Activated naive CD4-positive, alpha-beta T cell treated with anti-CD3 and anti-CD28 coated beads, Interleukin-2, amount 10 ng/mL, durations not matched to agents 7 days and 5 days (primary cell): ENCODE measurements around the gene CYP2W1.

Source experiments
- CTCF ChIA-PET: fragments of 350-600 bp; sonication (Branson Sonifier 250); formaldehyde crosslinking; loops from one replicate; lab custom pipeline; 2021; ENCODE audit warnings: antibody characterized with exemption; lab: Charles Lee
- DNase-seq: peaks from one replicate; pipeline ENCODE4 v3.0.0-alpha.2; 2020
- H3K27ac Mint-ChIP-seq: one replicate; pipeline ENCODE4 v1.8.0; 2021; ENCODE audit warnings: mild to moderate bottlenecking, moderate library complexity, mixed read lengths
- H3K27me3 Mint-ChIP-seq: one replicate; pipeline ENCODE4 v1.8.0; 2021; ENCODE audit warnings: mild to moderate bottlenecking, mixed read lengths
- H3K36me3 Mint-ChIP-seq: one replicate; pipeline ENCODE4 v1.8.0; 2021; ENCODE audit warnings: mixed read lengths
- H3K4me1 Mint-ChIP-seq: one replicate; pipeline ENCODE4 v1.8.0; 2021; ENCODE audit warnings: mixed read lengths
- H3K4me3 Mint-ChIP-seq: one replicate; pipeline ENCODE4 v1.8.0; 2021; ENCODE audit warnings: mild to moderate bottlenecking, moderate library complexity, mixed read lengths
- H3K9me3 Mint-ChIP-seq: one replicate; pipeline ENCODE4 v1.8.0; 2021; ENCODE audit warnings: mixed read lengths

The CYP2W1 gene

GRCh38 chr7:1012716-1013095 lies 29.7 kb downstream of the CYP2W1 start:
- DNase-seq = no peak
- H3K27ac Mint-ChIP-seq = no peak overlapping the region
- H3K36me3 Mint-ChIP-seq = peaks cover 1% of the 10 kb centered on the region

GRCh38 chr7:1013581-1013980 lies 30.6 kb downstream of the CYP2W1 start:
- Mint-ChIP-seq H3K27me3 (no peaks in the 10 kb centered on the region), H3K4me3 (no peak overlapping the region), H3K36me3 (peaks cover 8% of the 10 kb centered on the region), H3K4me1 (peaks cover 15% of the 10 kb centered on the region), H3K27ac (no peak overlapping the region), H3K9me3 (peaks cover 2% of the 10 kb centered on the region)
- DNase-seq = no peak
- CTCF ChIA-PET = no interaction called here

More at GRCh38 chr7:1012716-1013095, 29.7 kb downstream of the CYP2W1 start:
- Mint-ChIP-seq H3K4me3 (no peak overlapping the region), H3K27me3 (no peaks in the 10 kb centered on the region), H3K4me1 (peaks cover 6% of the 10 kb centered on the region), H3K9me3 (peaks cover 2% of the 10 kb centered on the region)
- CTCF ChIA-PET = no interaction called here

- peaks cover 2% of the 10 kb centered on the region for H3K9me3 Mint-ChIP-seq
- DNase-seq = no peak
- CTCF ChIA-PET = no interaction called here
- no peak overlapping the region for H3K27ac Mint-ChIP-seq
- peaks cover 8% of the 10 kb centered on the region for H3K36me3 Mint-ChIP-seq
- H3K4me1 Mint-ChIP-seq = peaks cover 15% of the 10 kb centered on the region
- no peak overlapping the region for H3K4me3 Mint-ChIP-seq
- no peaks in the 10 kb centered on the region for H3K27me3 Mint-ChIP-seq
These were observed 31.7 kb downstream of the CYP2W1 start for GRCh38 chr7:1014681-1015080.

- DNase-seq = no peak
- peaks cover 8% of the 10 kb centered on the region for H3K36me3 Mint-ChIP-seq
- H3K4me3 Mint-ChIP-seq = no peak overlapping the region
- H3K9me3 Mint-ChIP-seq = peaks cover 2% of the 10 kb centered on the region
- no peak overlapping the region for H3K27ac Mint-ChIP-seq
- H3K27me3 Mint-ChIP-seq = no peaks in the 10 kb centered on the region
- peaks cover 15% of the 10 kb centered on the region for H3K4me1 Mint-ChIP-seq
- CTCF ChIA-PET = no interaction called here
These were observed 32.5 kb downstream of the CYP2W1 start for GRCh38 chr7:1015196-1016121.

GRCh38 chr7:1016577-1017531 lies 33.9 kb downstream of the CYP2W1 start:
- Mint-ChIP-seq H3K36me3 (peaks cover 13% of the 10 kb centered on the region), H3K27ac (no peak overlapping the region), H3K4me1 (peaks cover 9% of the 10 kb centered on the region), H3K4me3 (no peak overlapping the region), H3K27me3 (no peaks in the 10 kb centered on the region), H3K9me3 (peaks cover 3% of the 10 kb centered on the region)
- no peak for DNase-seq
- CTCF ChIA-PET = interaction anchor here (1.0 kb wide), 1 partner anchor 23 kb away, joined by 3 read pairs; no protein-coding TSS in a partner anchor

GRCh38 chr7:1017586-1018333 lies 34.8 kb downstream of the CYP2W1 start:
- CTCF ChIA-PET = interaction anchor here (1.0 kb wide), 1 partner anchor 24 kb away, joined by 3 read pairs; no protein-coding TSS in a partner anchor
- peaks cover 5% of the 10 kb centered on the region for H3K9me3 Mint-ChIP-seq
- H3K27me3 Mint-ChIP-seq = no peaks in the 10 kb centered on the region
- no peak overlapping the region for H3K4me3 Mint-ChIP-seq
- H3K36me3 Mint-ChIP-seq = peaks cover 17% of the 10 kb centered on the region
- DNase-seq = no peak
- no peak overlapping the region for H3K27ac Mint-ChIP-seq
- peaks cover 9% of the 10 kb centered on the region for H3K4me1 Mint-ChIP-seq

GRCh38 chr7:1018334-1018695 lies 35.3 kb downstream of the CYP2W1 start:
- no peak overlapping the region for H3K27ac Mint-ChIP-seq
- peaks cover 17% of the 10 kb centered on the region for H3K36me3 Mint-ChIP-seq
- no peak overlapping the region for H3K4me3 Mint-ChIP-seq
- DNase-seq = no peak
- H3K4me1 Mint-ChIP-seq = peaks cover 9% of the 10 kb centered on the region
- H3K9me3 Mint-ChIP-seq = peaks cover 5% of the 10 kb centered on the region
- CTCF ChIA-PET = interaction anchor here (1.1 kb wide), 1 partner anchor 47 kb away, joined by 8 read pairs; no protein-coding TSS in a partner anchor
- H3K27me3 Mint-ChIP-seq = no peaks in the 10 kb centered on the region

- no peak overlapping the region for H3K4me3 Mint-ChIP-seq
- H3K4me1 Mint-ChIP-seq = peaks cover 9% of the 10 kb centered on the region
- no peaks in the 10 kb centered on the region for H3K27me3 Mint-ChIP-seq
- no peak for DNase-seq
- CTCF ChIA-PET = interaction anchor here (1.1 kb wide), 1 partner anchor 46 kb away, joined by 8 read pairs; no protein-coding TSS in a partner anchor
- H3K9me3 Mint-ChIP-seq = peaks cover 5% of the 10 kb centered on the region
- no peak overlapping the region for H3K27ac Mint-ChIP-seq
- H3K36me3 Mint-ChIP-seq = peaks cover 17% of the 10 kb centered on the region
These were observed 36.3 kb downstream of the CYP2W1 start for GRCh38 chr7:1019255-1019785.

- Mint-ChIP-seq H3K4me3 (no peak overlapping the region), H3K4me1 (peaks cover 9% of the 10 kb centered on the region), H3K36me3 (peaks cover 17% of the 10 kb centered on the region), H3K27ac (no peak overlapping the region), H3K9me3 (peaks cover 5% of the 10 kb centered on the region), H3K27me3 (no peaks in the 10 kb centered on the region)
- CTCF ChIA-PET = interaction anchor here (1.0 to 2.2 kb wide), 4 partner anchors 22 to 45 kb away, joined by 3 to 16 read pairs (median 8); no protein-coding TSS in a partner anchor
- DNase-seq = no peak
These were observed 37.0 kb downstream of the CYP2W1 start for GRCh38 chr7:1019789-1020610.

GRCh38 chr7:1020849-1021251 lies 37.9 kb downstream of the CYP2W1 start:
- H3K9me3 Mint-ChIP-seq = peaks cover 4% of the 10 kb centered on the region
- DNase-seq = peak; percentile 45
- H3K27ac Mint-ChIP-seq = no peak overlapping the region
- H3K4me1 Mint-ChIP-seq = peaks cover 9% of the 10 kb centered on the region
- H3K4me3 Mint-ChIP-seq = no peak overlapping the region
- CTCF ChIA-PET = interaction anchor here (1.0 to 2.2 kb wide), 3 partner anchors 22 to 44 kb away, joined by 3 to 16 read pairs (median 9); no protein-coding TSS in a partner anchor
- no peaks in the 10 kb centered on the region for H3K27me3 Mint-ChIP-seq
- peaks cover 17% of the 10 kb centered on the region for H3K36me3 Mint-ChIP-seq

- DNase-seq = no peak
- peaks cover 3% of the 10 kb centered on the region for H3K9me3 Mint-ChIP-seq
- peaks cover 21% of the 10 kb centered on the region for H3K36me3 Mint-ChIP-seq
- H3K27me3 Mint-ChIP-seq = no peaks in the 10 kb centered on the region
- H3K27ac Mint-ChIP-seq = no peak overlapping the region
- peaks cover 12% of the 10 kb centered on the region for H3K4me1 Mint-ChIP-seq
- H3K4me3 Mint-ChIP-seq = no peak overlapping the region
- CTCF ChIA-PET = interaction anchor here (1.0 to 2.2 kb wide), 3 partner anchors 21 to 44 kb away, joined by 3 to 16 read pairs (median 9); no protein-coding TSS in a partner anchor
These were observed 38.4 kb downstream of the CYP2W1 start for GRCh38 chr7:1021366-1021765.

GRCh38 chr7:1021931-1022330 lies 39.0 kb downstream of the CYP2W1 start:
- Mint-ChIP-seq H3K27me3 (no peaks in the 10 kb centered on the region), H3K4me1 (peaks cover 14% of the 10 kb centered on the region), H3K27ac (no peak overlapping the region), H3K9me3 (peaks cover 3% of the 10 kb centered on the region), H3K36me3 (peaks cover 21% of the 10 kb centered on the region), H3K4me3 (no peak overlapping the region)
- CTCF ChIA-PET = interaction anchor here (2.0 to 2.2 kb wide), 2 partner anchors 29 to 43 kb away, joined by 9 to 16 read pairs; no protein-coding TSS in a partner anchor
- DNase-seq = no peak
